B cell (primary cell): Measurements from ENCODE around the gene PLCG2.

Experiments
- CTCF ChIP-seq: fragments of 200-600 bp; IDR thresholded peaks from one replicate; pipeline ENCODE4 v1.8.0; 2022; ENCODE audit warnings: antibody characterized with exemption, mild to moderate bottlenecking
- EZH2 ChIP-seq: IDR thresholded peaks from 2 replicates; pipeline ENCODE4 v1.6.1; 2012; ENCODE audit warnings: borderline replicate concordance, low read depth, mild to moderate bottlenecking, moderate library complexity, low read length; ENCODE audit not compliant: insufficient read depth, poor library complexity, severe bottlenecking

GRCh38 chr16:81786321-81786720 is 7.2 kb downstream of the PLCG2 start:
- TF ChIP-seq CTCF (no peak), EZH2 (no peak)
